Measurements from ENCODE around the gene SIM1. TPM values are rescaled to one million over a fixed set of nuclear protein-coding genes. Genes with fewer than 3 reads are reported as not detected.

SIM1 gene
- total and polyA plus RNA-seq, 2 experiments from 2014 or later, result 0.30 TPM; not detected in 1

DNA sequence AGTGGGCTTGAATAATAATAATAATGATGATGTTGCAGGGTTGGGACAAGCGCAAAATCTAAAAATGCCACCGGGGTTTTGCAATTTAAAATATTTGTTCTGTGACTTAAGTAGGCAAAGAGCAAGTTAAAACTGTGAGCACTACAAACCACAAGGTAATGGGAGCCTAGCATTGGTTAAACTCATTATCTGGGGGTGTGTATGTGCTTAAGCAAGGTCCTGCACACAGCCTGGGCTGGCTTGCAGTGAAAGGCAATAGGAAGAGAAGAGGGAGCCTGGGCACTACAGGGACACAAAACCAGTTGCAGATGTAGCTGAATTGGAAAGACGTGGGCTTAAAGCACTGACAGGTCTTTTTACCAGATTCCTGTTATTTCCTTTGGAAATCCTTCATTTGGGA lies 11.7 kb downstream of the SIM1 start:
- 51% methylated on average over 3 of the region's 3 CpGs for WGBS (ENCODE audit: low lambda C conversion rate, missing lambda C conversion rate)
- Histone ChIP-seq H3K4me2 (no peak overlapping the region), H3K9me2 (replicated peaks; ENCODE audit: insufficient read depth) (no peaks in the 10 kb centered on the region), H3K36me3 (replicated peaks; ENCODE audit: insufficient read depth, low read depth) (no peaks in the 10 kb centered on the region), H3K27ac (no peak overlapping the region), H3K79me2 (no peaks in the 10 kb centered on the region), H3K9me3 (ENCODE audit: low read depth) (no peaks in the 10 kb centered on the region), H3K4me1 (ENCODE audit: insufficient read depth) (peaks cover 7% of the 10 kb centered on the region), H4K20me1 (ENCODE audit: insufficient read depth, poor library complexity, severe bottlenecking) (no peaks in the 10 kb centered on the region), H2AFZ (no peak overlapping the region), H3K4me3 (no peak overlapping the region), H3K27me3 (peaks cover 98% of the 10 kb centered on the region)
- DNase-seq (ENCODE audit: low spot score), result no peak
- no peak for TF ChIP-seq EZH2phosphoT487 (IDR thresholded peaks at IDR 0.05; ENCODE audit: low read depth, severe bottlenecking, unreplicated experiment)
- TF ChIP-seq, protein P1, sequence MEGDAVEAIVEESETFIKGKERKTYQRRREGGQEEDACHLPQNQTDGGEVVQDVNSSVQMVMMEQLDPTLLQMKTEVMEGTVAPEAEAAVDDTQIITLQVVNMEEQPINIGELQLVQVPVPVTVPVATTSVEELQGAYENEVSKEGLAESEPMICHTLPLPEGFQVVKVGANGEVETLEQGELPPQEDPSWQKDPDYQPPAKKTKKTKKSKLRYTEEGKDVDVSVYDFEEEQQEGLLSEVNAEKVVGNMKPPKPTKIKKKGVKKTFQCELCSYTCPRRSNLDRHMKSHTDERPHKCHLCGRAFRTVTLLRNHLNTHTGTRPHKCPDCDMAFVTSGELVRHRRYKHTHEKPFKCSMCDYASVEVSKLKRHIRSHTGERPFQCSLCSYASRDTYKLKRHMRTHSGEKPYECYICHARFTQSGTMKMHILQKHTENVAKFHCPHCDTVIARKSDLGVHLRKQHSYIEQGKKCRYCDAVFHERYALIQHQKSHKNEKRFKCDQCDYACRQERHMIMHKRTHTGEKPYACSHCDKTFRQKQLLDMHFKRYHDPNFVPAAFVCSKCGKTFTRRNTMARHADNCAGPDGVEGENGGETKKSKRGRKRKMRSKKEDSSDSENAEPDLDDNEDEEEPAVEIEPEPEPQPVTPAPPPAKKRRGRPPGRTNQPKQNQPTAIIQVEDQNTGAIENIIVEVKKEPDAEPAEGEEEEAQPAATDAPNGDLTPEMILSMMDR (IDR thresholded peaks at IDR 0.05; ENCODE audit: poor library complexity), result no peak
- TF ChIP-seq EZH2 (IDR thresholded peaks at IDR 0.05; ENCODE audit: borderline replicate concordance), result no peak

DNA sequence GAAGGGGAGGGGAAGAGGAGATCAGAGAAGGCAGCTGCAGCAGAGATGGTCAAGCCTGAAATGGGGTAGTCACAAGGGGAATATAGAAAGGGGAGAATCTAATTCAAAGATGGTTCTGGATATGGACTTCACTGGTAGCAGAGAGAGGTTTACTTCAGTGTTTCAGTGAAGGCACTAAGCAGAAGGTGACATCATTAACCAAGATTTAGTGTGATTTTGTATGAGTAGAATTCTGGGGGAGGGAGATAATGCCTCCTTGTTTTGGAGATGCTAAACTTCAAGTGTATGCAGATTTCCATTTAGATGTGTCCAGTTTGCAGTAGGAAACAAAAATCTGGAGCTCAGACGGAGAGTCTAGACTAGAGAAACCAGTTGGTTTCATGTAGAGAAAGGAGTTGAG lies 13.1 kb downstream of the SIM1 start:
- Histone ChIP-seq H3K4me2 (no peak overlapping the region), H4K20me1 (ENCODE audit: insufficient read depth, poor library complexity, severe bottlenecking) (no peaks in the 10 kb centered on the region), H3K4me1 (ENCODE audit: insufficient read depth) (peaks cover 7% of the 10 kb centered on the region), H3K27me3 (peaks cover 98% of the 10 kb centered on the region), H3K79me2 (no peaks in the 10 kb centered on the region), H3K9me2 (replicated peaks; ENCODE audit: insufficient read depth) (no peaks in the 10 kb centered on the region), H3K36me3 (replicated peaks; ENCODE audit: insufficient read depth, low read depth) (no peaks in the 10 kb centered on the region), H2AFZ (no peak overlapping the region), H3K9me3 (ENCODE audit: low read depth) (no peaks in the 10 kb centered on the region), H3K4me3 (no peak overlapping the region), H3K27ac (no peak overlapping the region)
- DNase-seq (ENCODE audit: low spot score), result no peak
- 71% methylated on average over 1 of the region's 1 CpG for WGBS (ENCODE audit: low lambda C conversion rate, missing lambda C conversion rate)
- TF ChIP-seq, protein P1 (IDR thresholded peaks at IDR 0.05; ENCODE audit: poor library complexity), result no peak
- TF ChIP-seq EZH2 (IDR thresholded peaks at IDR 0.05; ENCODE audit: borderline replicate concordance) (no peak), EZH2phosphoT487 (IDR thresholded peaks at IDR 0.05; ENCODE audit: low read depth, severe bottlenecking, unreplicated experiment) (no peak)

DNA sequence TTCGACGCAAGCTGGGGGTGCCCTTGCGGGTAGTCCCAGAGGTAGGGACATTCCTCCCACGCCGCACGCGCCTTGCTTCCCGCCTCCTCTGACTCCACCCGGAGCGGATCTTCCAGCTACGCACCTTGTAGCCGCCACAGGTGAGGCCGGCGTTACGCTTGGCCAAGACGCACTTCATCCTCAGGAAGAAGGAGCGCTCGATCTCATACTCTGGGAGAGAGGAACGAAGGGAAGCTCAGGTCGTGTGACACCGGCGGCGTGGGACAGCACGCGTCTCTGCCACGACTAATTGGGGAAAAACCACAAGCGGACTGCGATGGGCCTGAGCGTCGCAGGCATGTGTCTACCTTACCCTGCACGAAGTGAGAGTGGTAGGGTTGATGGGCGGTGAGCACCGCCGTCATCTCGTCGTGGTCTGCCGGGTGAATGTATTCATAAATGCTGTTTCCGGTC lies 15.5 kb downstream of the SIM1 start:
- H3K27me3 ChIP-seq, result peaks cover 98% of the 10 kb centered on the region

DNA sequence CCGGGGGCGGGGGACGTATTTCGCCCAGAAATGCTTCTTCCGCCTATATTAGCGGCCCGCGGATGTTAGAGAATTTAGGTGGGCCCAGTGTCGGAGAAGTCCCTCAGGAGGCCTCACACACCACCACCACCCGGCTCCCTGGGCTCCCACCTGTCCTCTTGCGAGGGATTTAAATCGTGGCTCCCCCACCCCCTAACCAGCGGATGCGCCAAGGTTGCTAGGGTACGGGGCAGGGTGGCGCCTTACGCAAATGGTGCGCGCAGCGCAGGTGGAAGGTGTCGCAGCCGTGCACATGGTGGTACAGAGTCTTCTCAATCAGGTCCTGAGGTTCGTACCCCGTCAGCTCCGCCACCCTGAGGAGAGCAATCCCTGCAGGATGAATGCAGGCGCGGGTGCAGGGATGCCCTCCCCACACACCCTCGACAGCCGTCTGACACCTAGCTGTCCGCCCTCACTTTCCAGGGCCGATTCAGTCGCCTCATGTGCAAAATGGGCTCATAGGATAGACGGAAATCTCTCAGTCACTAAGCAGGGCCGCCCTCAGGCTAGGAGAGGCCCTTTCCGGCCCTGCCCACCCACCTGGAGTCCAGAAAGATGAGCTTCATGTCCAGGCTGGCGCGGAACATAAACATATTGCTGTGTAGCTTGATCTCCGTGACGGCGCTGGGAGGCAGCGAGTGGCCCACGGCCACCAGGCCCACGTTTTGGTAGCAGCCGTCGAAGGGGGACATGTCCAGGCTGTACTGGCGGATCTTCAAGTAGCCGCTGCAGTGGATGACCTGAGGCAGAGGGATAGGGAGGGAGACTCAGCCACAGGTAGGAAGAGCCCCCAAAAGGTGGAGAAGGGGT lies 16.6 kb downstream of the SIM1 start:
- Histone ChIP-seq H3K9me2 (replicated peaks; ENCODE audit: insufficient read depth) (no peaks in the 10 kb centered on the region), H3K36me3 (replicated peaks; ENCODE audit: insufficient read depth, low read depth) (no peaks in the 10 kb centered on the region), H3K4me2 (peak overlapping the region; percentile 42), H3K27ac (no peak overlapping the region), H3K9me3 (ENCODE audit: low read depth) (no peaks in the 10 kb centered on the region), H3K79me2 (no peaks in the 10 kb centered on the region), H4K20me1 (ENCODE audit: insufficient read depth, poor library complexity, severe bottlenecking) (no peaks in the 10 kb centered on the region), H3K4me1 (ENCODE audit: insufficient read depth) (no peaks in the 10 kb centered on the region), H3K4me3 (no peak overlapping the region), H2AFZ (no peak overlapping the region), H3K27me3 (peaks cover 95% of the 10 kb centered on the region)
- DNase-seq (ENCODE audit: low spot score), result no peak
- WGBS (ENCODE audit: low lambda C conversion rate, missing lambda C conversion rate), result 52% methylated on average over 46 of the region's 47 CpGs
- TF ChIP-seq, protein P1 (IDR thresholded peaks at IDR 0.05; ENCODE audit: poor library complexity), result no peak
- TF ChIP-seq EZH2phosphoT487 (IDR thresholded peaks at IDR 0.05; ENCODE audit: low read depth, severe bottlenecking, unreplicated experiment) (no peak), EZH2 (IDR thresholded peaks at IDR 0.05; ENCODE audit: borderline replicate concordance) (no peak)

More for the DNA sequence above, 15.5 kb downstream of the SIM1 start:
- whole genome bisulfite sequencing (ENCODE audit: low lambda C conversion rate, missing lambda C conversion rate), result 48% methylated on average over 38 of the region's 38 CpGs
- H3K9me2 ChIP-seq (replicated peaks; ENCODE audit: insufficient read depth), result no peaks in the 10 kb centered on the region
- H4K20me1 ChIP-seq (ENCODE audit: insufficient read depth, poor library complexity, severe bottlenecking), result no peaks in the 10 kb centered on the region
- no peaks in the 10 kb centered on the region for H3K36me3 ChIP-seq (replicated peaks; ENCODE audit: insufficient read depth, low read depth)
- no peak overlapping the region for H2AFZ ChIP-seq
- no peak overlapping the region for H3K4me3 ChIP-seq
- no peaks in the 10 kb centered on the region for H3K79me2 ChIP-seq
- no peak overlapping the region for H3K4me2 ChIP-seq
- no peak overlapping the region for H3K27ac ChIP-seq
- TF ChIP-seq EZH2 (IDR thresholded peaks at IDR 0.05; ENCODE audit: borderline replicate concordance) (no peak), EZH2phosphoT487 (IDR thresholded peaks at IDR 0.05; ENCODE audit: low read depth, severe bottlenecking, unreplicated experiment) (peak; percentile 21)
- H3K9me3 ChIP-seq (ENCODE audit: low read depth), result no peaks in the 10 kb centered on the region
- no peak for DNase-seq (ENCODE audit: low spot score)
- H3K4me1 ChIP-seq (ENCODE audit: insufficient read depth), result no peaks in the 10 kb centered on the region

All from hepatocyte (in vitro differentiated cells).